ENCODE data around the gene KRTAP21-1.
"Not testable (repeated sequence)": the region's sequence is repeated elsewhere in the genome, so short reads cannot be mapped to it uniquely, and the experiment has no call there.

KRTAP21-1 gene

DNA sequence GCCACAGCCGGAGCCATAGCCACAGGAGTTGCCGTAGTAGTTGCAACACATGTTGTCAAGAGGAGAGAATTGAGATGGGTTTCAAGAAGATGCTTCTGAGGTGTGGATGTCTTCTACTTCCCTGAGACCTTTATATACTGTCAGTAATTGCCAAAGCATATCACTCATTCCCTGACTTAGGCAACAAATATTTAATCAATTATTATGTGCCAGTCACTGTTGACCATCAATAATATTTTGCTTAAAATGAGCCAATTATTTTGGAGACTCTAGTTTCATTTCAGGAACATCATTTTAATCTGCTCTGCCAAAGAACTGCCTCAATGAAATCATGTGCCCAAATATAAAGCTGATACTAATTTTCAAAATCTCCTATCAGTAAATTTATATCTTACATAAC lies at the start of gene KRTAP21-1:
TSS of gene KRTAP21-1 (minus strand) at position 101 of the 400 bp plus-strand sequence. CDS start at position 51, 50 bp downstream.
- not testable (repeated sequence) for DNase-seq (ENCODE audit: low read depth in 1 of 2, low spot score in 1 of 2)

GRCh38 chr21:30800605-30801004 lies 45.4 kb upstream of the KRTAP21-1 start:
- DNase-seq (ENCODE audit: low read depth in 1 of 2, low spot score in 1 of 2): no peak

DNA sequence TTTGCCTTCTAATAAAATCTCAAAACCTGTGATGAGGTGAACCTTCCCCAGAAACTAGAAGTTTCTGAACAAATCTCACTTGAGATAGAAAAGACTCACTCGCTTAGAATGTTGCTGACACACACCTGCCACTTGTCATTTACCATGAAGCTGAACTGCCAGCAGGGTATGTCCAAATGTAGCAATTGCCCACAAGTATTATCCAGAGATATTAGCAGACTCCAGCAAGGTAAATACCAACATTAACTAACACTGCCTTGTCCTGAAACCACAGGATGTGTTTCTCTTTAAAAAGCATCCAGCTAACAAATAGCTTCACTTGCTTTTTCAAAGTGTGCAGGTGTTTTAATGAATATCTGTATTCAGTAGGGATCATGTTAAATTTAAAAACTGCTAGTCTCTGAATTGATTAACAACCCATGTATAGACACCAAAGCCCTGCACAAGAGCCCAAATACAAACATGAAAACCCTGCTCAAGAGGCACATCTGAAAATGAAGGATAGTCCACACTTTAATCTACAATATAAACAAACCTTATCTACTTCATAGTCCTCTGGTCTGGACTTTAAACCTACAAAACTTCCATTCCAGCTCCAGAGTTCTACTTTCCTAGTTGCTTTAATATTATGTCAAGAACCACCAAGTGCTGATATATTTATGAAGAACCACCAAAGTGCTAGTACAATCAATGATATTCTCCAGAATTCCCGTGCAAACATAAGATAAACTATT lies 38.5 kb upstream of the KRTAP21-1 start:
- no peak for DNase-seq (ENCODE audit: low read depth in 1 of 2, low spot score in 1 of 2)

DNA sequence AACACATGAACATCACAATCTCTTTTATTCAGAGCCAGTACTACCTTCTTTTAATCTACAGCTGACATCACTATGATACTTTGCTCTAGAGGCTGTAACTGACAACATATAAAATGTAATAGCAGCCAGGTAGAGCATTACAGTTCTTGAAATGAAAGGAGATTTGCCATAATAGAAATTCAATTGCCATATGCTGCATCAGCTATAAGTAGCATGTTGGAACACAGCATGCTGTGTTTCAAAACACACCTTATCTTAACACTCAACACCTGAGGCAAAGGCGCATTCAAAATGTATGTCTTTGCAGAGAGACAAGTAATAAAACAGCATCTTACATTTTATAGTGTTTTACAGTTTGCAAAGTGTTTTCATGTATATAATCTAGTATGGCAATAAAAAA lies 24.0 kb upstream of the KRTAP21-1 start:
- no peak for DNase-seq (ENCODE audit: low read depth in 1 of 2, low spot score in 1 of 2)

DNA sequence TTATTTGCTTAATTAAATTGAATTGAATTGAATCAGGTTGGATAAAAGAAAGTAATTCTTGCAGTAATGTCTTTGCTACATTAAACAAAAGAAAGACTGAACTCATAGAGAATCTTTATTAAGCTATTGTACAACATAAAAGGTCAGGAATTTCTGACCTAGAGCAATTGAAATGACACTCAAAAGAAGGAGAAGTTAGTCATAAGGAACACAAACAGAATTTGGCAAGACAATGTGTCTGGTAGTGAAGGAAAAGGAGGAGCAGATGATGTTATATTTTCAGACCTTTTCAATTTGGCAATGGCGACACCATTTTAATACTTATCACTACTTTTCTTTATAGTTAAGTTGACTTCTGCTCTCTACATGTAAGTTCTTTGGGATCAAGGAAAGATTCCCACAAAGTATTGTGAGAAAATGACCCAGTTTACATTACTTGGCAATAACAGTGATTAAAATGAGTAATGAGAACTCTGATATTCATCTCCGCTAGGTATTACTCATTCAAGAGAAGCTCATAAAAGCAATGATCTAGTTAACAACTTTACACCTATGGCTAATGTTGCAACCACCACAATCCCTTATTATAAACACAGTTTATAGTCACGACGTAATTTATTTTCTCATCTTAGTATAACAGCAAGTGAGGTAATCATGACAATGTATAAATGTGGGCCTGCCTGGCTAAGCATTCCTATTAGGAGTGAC lies 14.7 kb upstream of the KRTAP21-1 start:
- DNase-seq (ENCODE audit: low read depth in 1 of 2, low spot score in 1 of 2): no peak

- DNase-seq (ENCODE audit: low read depth in 1 of 2, low spot score in 1 of 2): no peak
Observed at GRCh38 chr21:30760776-30761175, 5.5 kb upstream of the KRTAP21-1 start.

DNA sequence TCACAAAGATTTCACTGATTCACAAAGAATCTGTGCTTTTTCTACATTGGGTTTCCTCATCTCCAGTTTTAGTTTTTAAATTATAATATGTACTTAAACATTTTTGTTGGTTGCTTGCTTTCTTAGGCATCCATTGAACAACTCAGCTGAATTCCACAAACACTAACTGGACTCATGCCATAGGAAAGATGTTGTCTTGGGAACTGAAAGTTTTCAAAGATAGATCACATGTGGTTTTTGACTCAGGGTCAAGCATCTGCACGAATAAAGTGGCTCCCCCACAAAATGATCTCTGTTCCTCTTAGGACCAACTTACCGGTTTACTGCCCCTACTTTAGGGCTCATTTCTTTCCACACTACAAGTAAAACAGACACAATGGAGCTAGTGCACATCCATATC lies 3.1 kb upstream of the KRTAP21-1 start:
- DNase-seq (ENCODE audit: low read depth in 1 of 2, low spot score in 1 of 2): no peak

- DNase-seq (ENCODE audit: low read depth in 1 of 2, low spot score in 1 of 2): no peak
Observed at GRCh38 chr21:30747159-30747558, 8.1 kb downstream of the KRTAP21-1 start, which contains the start of gene KRTAP21-2. KRTAP21-2 (minus strand) TSS chr21:30747259; CDS start chr21:30747202, 57 bp downstream.

DNA sequence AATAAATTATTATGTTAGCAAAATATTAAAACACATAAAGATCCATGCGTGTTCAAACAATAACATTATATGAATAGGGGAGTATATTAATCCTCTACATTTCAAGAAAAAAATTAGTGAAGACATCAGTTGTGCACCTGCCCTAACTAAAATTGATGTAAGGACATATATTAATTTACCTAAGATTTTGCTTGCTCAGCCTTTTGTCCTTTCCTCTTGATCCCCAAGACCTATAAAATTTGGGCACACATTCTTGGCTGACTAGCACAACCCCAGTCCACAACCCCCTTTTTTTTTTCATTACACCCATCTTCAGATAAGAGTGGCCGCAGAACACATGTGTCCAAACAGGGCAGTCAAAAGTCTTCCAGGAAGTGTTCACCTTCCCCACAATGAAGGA lies 14.8 kb downstream of the KRTAP21-1 start:
- no peak for DNase-seq (ENCODE audit: low read depth in 1 of 2, low spot score in 1 of 2)

- DNase-seq (ENCODE audit: low read depth in 1 of 2, low spot score in 1 of 2): no peak
Observed at GRCh38 chr21:30733026-30733425, 22.2 kb downstream of the KRTAP21-1 start.

GRCh38 chr21:30726726-30727125 lies 28.5 kb downstream of the KRTAP21-1 start:
- no peak for DNase-seq (ENCODE audit: low read depth in 1 of 2, low spot score in 1 of 2)

DNA sequence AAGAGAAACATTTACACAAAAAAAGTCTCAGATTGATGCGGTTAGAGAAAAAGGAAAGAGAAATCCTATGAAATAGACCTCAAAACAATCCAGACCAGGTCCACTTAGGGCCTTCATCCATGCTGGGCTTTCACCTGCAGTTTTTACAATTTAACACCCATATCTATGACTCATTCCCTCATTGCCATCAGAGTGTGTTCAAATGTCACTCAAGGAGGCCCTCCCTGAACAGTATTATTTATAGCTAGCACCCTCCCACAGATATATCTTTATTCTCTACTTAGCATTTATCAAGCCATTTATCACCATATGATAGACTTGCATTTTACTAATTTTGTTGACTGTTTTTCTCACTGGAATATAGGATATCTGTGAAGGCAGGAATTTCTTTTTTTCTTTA lies 35.8 kb downstream of the KRTAP21-1 start:
- no peak for DNase-seq (ENCODE audit: low read depth in 1 of 2, low spot score in 1 of 2)

DNA sequence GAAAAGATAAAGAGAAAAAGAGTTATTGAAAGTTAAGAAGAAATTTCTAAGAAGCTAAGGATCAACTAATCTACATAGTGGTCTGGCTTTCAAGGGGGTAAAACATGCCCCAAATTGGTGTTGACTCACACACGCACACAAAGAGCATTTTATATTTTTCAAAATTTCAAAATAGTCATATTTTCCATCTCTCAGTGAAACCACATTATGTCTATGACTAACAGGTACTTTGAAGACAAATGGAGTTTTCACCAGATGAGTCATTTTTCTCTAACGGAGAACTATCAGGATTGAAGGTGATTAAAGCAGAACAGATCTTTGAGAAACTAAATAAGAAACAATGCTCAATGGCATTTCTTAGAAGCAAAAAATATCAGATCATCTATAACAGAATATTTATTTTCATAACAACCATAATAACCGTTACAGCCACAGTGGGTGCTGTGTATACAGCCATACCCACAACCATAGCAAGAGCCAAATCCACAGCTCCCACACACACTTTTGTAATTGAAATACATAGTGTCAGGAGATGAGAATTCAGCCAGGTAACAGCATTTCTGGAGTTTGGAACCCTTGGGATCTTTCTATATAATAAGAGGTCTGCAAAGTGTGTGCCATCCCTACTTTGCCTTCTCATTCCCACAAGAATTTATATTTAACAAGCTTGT lies 36.9 kb downstream of the KRTAP21-1 start, which contains the start of gene KRTAP21-3:
TSS of gene KRTAP21-3 (minus strand) at position 539 of the 671 bp plus-strand sequence. CDS start at position 521, 18 bp downstream.
- no peak for DNase-seq (ENCODE audit: low read depth in 1 of 2, low spot score in 1 of 2)

- DNase-seq (ENCODE audit: low read depth in 1 of 2, low spot score in 1 of 2): no peak
Observed at GRCh38 chr21:30717105-30717504, 38.1 kb downstream of the KRTAP21-1 start.

DNA sequence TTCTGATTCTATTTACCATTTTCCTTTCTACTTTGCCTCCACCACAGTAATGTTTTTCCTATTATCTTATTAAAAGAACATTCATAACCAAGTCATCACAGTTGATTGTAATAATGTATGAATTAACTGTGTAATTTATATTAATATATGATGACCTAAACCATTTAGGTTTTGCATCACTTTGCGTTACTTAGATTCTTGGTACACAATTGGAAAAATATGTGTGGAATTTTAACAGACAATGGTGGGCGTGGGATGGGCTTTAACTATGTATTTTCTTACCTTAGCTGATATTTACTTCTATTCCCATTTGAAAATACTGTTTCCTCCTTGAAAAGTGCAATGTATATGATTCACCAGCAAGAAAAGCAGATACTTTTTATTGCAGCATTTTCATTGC lies 40.3 kb downstream of the KRTAP21-1 start:
- DNase-seq (ENCODE audit: low read depth in 1 of 2, low spot score in 1 of 2): no peak

DNA sequence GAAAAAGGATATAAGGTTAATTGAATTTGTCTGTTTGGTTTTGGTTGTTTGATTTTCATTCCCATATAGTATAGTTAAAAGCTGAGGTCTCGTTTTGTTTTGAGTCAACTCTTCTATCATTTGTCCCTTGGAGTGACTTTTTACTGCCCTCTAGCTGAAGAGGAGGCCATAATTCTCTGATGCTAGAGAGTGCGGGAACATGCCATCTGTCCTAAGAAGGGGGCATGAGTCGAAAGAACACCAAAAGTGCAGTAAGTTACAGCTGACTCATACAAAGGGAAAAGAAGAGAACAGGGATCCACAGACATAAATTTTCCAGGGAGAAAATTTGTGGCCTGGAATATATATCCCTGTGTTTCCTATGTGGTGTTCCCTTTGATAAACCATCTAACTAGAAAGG lies 40.8 kb downstream of the KRTAP21-1 start:
- no peak for DNase-seq (ENCODE audit: low read depth in 1 of 2, low spot score in 1 of 2)

DNA sequence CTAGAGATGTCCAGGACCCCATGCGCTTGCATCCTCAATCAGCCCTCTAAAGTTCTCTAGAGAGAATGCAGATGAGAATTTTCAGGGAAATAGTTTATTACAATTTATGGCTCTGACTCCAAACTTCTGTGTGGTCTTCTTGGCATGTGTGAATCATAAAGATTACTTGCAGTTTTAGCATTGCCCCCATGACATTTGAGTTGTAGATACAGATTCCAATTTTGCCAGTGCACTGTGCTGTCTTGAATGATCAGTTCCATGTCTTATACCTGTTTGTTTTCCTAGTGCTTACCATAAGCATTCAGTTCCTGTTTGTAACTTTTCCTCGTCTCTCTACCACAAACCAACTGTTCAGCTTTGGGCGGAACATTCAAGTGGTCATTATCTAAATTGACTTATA lies 41.5 kb downstream of the KRTAP21-1 start:
- no peak for DNase-seq (ENCODE audit: low read depth in 1 of 2, low spot score in 1 of 2)

GRCh38 chr21:30710499-30710898 lies 44.7 kb downstream of the KRTAP21-1 start:
- DNase-seq (ENCODE audit: low read depth in 1 of 2, low spot score in 1 of 2): no peak

GRCh38 chr21:30707409-30707808 lies 47.8 kb downstream of the KRTAP21-1 start:
- DNase-seq (ENCODE audit: low read depth in 1 of 2, low spot score in 1 of 2): no peak

All from stimulated activated CD4-positive, alpha-beta T cell treated with anti-CD3 and anti-CD28 coated beads, Interleukin-15, amount 100 ng/mL, for 1 hour (primary cell).